ENCODE data around the gene C19orf67.

The C19orf67 gene

DNA sequence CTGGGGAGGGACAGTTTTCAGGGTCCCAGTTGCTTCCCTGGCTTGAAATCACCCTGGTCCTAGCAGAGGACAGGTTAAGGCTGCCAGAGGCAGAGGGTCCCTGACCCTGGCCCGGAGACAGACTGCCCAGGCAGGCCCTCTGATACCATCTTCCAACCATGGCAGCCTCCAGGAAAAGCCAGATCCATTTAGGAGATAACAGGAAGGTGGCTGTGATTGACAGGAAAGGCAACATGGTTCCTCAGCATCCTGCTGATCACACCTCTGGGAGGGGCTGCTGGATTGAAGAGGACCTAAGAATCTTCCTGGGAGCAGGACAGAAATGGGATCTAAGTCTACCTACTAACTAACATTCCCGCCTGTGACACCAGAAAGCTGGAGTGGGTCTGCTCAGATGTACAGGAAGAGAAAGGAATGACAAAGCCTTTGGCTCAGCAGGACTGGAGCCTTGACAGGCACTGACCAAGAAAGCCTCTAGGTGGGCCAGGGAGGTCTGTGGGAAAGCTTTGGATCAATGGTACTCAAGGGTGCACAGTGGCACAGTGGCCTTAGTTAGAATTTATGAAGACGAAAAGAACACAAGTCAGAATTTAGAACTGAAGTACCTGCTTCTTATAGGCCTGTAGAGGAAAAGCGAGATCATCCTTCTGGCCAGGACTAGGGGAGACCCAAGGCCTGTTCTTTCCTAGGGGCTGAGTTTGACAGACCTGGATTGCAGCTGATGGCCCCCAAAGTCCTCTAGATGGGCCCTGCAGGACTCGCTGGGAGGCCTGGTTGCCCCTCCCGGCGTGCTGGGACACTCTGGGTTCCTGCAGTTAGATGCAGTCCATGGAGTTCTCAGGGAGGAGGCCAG, 34.3 kb upstream of the C19orf67 start:
- TF ChIP-seq, protein P1, sequence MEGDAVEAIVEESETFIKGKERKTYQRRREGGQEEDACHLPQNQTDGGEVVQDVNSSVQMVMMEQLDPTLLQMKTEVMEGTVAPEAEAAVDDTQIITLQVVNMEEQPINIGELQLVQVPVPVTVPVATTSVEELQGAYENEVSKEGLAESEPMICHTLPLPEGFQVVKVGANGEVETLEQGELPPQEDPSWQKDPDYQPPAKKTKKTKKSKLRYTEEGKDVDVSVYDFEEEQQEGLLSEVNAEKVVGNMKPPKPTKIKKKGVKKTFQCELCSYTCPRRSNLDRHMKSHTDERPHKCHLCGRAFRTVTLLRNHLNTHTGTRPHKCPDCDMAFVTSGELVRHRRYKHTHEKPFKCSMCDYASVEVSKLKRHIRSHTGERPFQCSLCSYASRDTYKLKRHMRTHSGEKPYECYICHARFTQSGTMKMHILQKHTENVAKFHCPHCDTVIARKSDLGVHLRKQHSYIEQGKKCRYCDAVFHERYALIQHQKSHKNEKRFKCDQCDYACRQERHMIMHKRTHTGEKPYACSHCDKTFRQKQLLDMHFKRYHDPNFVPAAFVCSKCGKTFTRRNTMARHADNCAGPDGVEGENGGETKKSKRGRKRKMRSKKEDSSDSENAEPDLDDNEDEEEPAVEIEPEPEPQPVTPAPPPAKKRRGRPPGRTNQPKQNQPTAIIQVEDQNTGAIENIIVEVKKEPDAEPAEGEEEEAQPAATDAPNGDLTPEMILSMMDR (conservative IDR thresholded peaks at IDR 0.05; ENCODE audit: low read depth, low read length), result no peak
- H3K4me3 ChIP-seq (ENCODE audit: low read depth, low read length), result no peak overlapping the region
- DNase-seq (ENCODE audit: low read depth), result no peak

DNA sequence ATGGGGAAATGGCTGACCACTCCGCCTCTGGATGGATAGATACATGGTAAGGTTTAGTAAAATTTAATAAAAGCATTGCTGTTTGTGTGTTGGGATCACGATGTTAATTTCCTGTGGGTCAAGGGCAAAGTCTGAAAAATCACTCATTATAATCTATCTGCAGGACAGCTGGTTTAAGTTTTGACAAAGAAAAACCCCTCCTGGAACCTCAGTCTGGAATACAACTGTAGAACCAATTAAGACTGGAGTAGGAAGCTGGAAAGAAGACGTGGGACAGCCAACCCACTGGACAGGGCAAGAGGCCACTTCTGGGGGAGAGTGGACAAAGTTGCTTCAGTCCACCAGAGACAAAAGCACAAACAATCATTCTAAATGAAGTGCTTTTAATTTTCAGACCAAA, 33.6 kb upstream of the C19orf67 start:
- TF ChIP-seq, protein P1 (conservative IDR thresholded peaks at IDR 0.05; ENCODE audit: low read depth, low read length), result no peak
- no peak overlapping the region for H3K4me3 ChIP-seq (ENCODE audit: low read depth, low read length)
- DNase-seq (ENCODE audit: low read depth), result no peak

DNA sequence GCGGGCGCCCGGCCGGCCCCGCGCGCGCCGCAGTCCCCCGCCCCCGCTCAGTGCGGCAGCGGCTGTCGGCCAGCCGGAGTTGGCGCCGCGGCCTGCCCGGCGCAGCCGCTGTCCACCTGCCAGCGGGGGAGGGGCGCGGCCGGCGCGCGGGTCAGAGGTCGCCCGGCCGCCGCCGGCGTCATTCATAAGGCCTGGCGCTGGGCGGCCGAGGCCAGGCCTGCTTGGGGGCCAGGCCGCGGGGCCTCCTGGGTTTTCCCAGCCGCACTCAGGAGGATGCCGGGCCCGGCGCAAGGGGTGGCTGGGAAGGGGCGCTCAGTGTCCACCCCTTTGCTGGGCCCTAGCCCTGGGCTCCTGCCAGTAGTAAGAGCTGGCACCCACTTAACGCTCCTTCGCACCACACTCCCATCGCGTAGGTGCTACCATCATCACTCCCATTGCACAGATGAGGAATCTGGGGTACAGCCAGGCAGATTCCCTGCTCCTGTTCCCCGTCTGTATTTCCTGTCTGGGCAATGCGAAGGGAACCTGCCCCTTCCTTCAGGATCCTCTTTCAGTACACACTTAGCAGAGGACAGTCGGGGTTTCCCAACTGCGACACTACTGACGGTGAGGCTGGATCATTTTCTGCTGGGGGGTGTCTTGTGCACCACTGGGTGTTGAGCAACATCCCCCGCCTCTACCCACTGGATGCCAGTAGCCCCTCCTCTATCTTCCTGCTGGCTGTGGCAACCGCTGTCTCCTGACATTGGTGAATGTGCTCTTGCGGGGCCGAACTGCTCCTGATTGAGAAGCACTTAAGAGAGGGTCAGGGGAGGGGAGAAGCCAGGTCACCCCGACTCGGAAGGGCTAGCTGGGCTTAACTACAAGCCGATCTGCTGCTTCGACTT, 32.8 kb upstream of the C19orf67 start:
- peak; percentile 78 for DNase-seq (ENCODE audit: low read depth)
- TF ChIP-seq, protein P1 (conservative IDR thresholded peaks at IDR 0.05; ENCODE audit: low read depth, low read length), result no peak
- H3K4me3 ChIP-seq (ENCODE audit: low read depth, low read length), result peak overlapping the region; percentile 59

DNA sequence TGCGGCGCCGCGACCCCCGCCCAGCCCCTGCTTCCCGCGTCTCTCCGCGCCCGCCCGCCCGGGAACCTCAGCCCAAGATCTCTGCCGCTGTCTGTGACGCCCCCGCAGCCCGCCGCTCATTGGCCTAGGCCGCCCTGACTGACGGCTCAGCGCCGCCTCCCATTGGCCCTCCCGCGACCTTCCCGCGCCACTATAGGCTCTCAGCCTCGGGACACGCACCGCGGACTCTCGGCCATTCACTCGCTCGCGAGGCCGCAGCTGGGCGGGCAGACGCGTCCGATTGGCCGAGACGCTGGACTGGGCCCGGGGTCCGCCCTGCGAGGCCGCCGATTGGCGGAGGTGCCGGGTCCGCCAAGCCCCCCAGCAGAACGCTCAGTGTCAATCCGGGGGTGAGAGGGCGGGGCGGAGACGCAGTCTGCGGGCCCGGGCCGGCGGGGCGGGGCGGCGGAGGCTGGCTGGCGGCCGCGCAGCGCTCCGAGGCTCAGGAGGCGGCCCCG, 32.1 kb upstream of the C19orf67 start, which contains the start of gene PRKACA:
Gene PRKACA, minus strand, starts transcription at position 95 of the 497 bp plus-strand sequence. CDS start 215 bp downstream, outside the sequence.
- TF ChIP-seq, protein P1 (conservative IDR thresholded peaks at IDR 0.05; ENCODE audit: low read depth, low read length), result no peak
- DNase-seq (ENCODE audit: low read depth), result peak; percentile 100
- peak within 1 kb of the TSS; percentile 80 for H3K4me3 ChIP-seq (ENCODE audit: low read depth, low read length)

DNA sequence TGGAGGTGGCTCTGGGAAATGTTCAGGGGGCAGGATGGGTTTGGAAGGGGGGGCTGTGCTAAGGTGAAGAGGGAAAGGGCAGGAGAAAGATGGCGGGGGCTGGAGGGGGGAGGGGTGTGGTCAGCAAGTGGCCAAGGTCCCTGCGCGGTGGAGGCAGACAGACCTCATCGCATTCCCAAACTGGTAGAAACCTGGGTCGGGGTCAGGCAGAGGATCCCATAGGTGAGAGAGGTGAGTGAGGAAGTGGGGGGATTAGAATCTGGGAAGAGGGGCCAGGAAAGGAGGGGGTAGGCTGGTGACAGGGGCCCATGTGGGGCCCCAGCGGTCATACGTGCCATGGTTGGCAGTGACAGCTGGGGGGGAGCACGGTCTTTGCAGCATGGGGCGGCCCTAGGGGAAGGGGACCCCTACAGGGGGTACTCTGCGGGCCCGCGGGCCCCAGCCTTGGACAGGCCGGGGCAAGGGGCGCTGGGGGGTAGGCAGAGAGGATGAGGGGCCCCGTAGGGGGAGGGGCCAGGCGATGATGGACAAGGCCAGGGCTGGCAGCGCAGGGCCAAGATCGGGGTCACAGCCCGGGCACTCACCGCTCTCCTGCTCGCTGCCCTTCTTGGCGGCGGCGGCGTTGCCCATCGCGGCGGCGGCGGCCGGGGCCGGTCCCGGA, 31.5 kb upstream of the C19orf67 start:
- H3K4me3 ChIP-seq (ENCODE audit: low read depth, low read length), result peak overlapping the region; percentile 80
- no peak for DNase-seq (ENCODE audit: low read depth)
- TF ChIP-seq, protein P1 (conservative IDR thresholded peaks at IDR 0.05; ENCODE audit: low read depth, low read length), result no peak

DNA sequence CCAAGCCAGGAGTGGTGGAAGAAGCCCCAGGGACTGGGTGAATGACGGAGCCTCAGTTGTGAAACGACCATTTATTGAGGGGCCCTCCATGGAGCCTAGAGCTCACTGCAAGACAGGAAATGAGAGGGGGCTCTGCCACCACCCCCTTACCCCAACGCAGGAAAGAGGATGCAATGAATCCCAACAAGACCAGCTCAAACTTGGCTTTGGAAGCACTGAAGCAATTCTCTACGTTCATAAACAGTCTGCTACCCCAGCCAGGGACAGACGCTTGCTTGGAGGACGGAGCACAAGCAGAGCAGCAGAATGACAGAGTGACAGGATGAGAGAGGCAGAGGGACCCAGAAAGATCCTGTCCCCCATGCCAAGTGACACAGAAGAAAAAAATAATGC, 30.9 kb upstream of the C19orf67 start:
- no peak for DNase-seq (ENCODE audit: low read depth)
- TF ChIP-seq, protein P1 (conservative IDR thresholded peaks at IDR 0.05; ENCODE audit: low read depth, low read length), result no peak
- H3K4me3 ChIP-seq (ENCODE audit: low read depth, low read length), result peak overlapping the region; percentile 80

Data from choroid plexus epithelial cell (primary cell).